GM18505 (cell line): ENCODE data around the gene LAIR2.
A peak's percentile ranks its signal among the peaks of the same experiment; 100 is the strongest.
"Not testable (repeated sequence)": the region's sequence is repeated elsewhere in the genome, so short reads cannot be mapped to it uniquely, and the experiment has no call there.

ENCODE experiments used
- ATAC-seq: cut with Tn5 transposase; IDR thresholded peaks from one replicate; pipeline ENCODE4 v1.9.1; 2021; ENCODE audit not compliant: unreplicated experiment
- POLR2A ChIP-seq: IDR thresholded peaks from 4 replicates; pipeline ENCODE4 v1.6.1; 2011; ENCODE audit warnings: borderline replicate concordance; ENCODE audit not compliant: insufficient read depth, insufficient read length; ENCODE audit errors: extremely low read depth

LAIR2 gene

DNA sequence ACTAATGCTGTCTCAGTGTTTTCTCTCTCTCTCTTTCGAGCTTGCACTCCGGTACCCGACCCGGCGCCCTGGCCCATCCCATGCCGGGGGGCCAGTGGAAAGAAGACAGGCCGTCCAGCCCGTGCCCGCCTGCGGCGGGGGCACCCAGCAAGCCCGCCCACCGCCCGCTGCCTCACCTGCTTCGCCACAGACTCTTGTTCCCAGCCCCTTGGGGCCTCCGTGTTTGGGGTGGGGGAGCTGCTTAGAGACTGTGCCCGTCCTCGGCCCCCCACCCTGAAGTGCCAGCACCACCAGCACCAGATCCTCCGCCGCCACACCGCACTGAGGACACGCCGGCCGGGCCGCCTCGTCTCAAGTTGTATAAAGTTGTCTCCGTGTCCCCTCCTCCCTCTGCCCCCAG is 41.4 kb upstream of the LAIR2 start:
- no peak for ATAC-seq
- no peak for TF ChIP-seq POLR2A

DNA sequence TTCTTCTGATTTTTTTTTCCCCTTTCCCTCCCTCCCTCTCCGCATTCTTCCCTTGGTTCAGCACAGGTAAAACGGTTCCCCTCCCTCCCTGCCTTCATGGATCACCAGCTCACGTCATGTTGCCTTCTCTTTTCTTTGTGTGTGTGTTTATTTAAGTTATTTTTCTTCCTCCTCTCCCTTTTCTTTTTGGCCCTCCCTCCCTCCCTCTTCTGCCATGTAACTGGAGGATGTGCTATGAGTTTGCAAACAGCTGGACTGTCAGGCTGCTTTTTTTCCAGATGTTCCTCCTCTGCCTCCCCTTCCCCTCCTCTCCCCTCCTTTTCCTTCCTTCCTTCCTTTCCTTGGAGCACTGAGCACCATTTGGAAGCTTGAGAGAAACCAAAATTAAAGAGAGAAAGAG is 41.0 kb upstream of the LAIR2 start:
- TF ChIP-seq POLR2A: no peak

DNA sequence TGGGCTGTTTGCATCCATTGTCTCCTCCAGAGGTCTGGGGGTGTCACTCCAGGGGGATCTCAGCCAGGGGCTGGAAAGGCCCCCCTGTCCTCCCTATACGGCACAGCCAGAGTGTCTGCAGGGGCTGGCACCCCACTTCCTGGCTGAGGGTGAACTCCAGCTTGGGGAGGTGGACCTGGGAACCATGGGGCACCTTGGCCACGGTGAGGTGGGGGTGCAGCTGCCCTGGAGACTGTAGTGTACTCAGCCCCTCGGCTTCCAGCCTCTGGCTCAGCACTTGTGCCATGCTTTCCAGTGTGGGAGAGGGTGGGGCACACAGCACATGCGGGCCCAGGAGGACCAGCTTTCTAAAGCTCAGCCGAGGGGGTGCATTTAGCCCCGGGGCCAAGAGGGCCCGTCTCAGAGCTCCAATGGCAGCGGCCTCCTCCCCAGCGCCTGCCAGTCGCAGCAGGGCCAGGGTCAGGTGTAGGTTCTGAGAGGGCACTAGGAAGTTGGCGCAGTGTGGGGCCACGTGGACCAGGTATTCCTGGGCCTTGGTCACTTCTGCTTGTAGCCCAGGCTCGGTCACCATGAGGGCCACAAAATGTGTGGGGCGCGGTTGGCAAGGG is 40.5 kb upstream of the LAIR2 start:
- peak; percentile 33 for TF ChIP-seq POLR2A
- no peak for ATAC-seq

More for the DNA sequence above, 41.0 kb upstream of the LAIR2 start:
- no peak for ATAC-seq

DNA sequence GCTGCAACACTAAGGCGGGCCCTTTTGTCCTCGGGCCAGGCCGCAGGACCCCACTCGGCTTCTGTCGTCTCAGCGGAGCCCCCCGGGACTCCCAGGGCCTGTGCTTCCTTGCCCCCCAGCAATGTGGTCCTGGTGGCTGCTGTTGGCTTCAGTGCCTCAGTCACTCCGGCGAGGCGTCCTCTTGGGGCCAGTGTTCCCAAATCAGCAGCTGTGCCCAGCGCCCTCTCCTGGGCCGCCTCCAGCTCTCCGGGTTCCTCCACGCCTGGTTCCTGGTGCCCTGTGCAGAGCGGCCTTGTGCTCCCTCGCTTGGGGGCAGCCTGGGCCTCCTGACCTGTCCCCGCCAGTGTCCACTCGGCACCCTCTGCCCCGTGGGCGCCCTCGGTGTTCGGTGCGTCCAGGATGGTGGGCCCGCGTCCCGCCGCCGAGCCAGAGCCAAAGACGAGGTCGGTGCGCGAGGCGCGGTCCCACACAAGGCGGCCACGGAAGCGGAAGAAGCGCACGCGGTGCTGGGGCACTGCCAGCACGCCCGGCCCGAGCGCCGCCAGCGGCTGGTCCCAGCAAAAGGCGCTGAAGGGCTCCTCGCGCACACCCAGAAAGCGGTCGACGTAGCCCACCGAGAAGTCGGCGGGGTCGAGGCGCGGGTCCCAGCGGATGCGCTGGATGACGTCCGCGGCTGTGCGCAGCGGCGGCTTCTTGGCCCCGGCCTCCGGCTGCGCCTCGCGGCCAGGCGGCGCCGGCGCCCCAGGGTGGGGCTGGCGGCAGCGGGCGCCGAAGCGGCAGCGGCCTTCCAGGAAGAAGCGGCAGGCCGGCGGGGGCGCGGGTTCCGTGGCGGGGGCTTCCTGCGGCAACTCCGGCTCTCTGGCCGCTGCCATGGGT is 39.7 kb upstream of the LAIR2 start:
- no peak for TF ChIP-seq POLR2A
- peak; percentile 23 for ATAC-seq

DNA sequence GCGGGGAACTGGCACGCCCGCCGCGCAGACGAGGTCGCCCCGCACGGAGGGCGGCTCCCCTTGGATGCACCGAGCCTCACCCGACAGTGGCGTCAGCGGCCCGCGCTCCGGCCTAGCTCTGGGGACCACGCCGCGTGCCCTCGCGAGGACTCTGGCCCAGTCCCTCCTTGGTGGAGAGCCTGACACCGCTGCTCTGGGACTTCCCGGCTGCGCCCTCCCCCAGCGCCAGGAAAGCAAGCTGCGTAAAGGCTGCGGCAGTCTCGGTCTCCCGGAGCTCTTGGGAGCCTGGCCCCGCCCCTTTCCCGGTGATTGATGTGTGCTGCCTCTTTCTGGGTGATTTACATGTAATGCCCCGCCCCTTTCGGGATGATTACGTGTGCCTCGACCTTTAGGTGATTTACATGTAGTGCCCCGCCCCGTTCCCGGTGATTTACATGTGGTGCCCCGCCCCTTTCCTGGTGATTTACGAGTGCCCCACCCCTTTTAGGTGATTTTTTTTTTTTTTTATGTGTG is 39.0 kb upstream of the LAIR2 start, which contains the start of gene LENG9:
TSS of gene LENG9 (minus strand) at position 248 of the 513 bp plus-strand sequence. CDS start 252 bp downstream, outside the sequence.
- ATAC-seq: peak; percentile 46
- TF ChIP-seq POLR2A: peak; percentile 76

DNA sequence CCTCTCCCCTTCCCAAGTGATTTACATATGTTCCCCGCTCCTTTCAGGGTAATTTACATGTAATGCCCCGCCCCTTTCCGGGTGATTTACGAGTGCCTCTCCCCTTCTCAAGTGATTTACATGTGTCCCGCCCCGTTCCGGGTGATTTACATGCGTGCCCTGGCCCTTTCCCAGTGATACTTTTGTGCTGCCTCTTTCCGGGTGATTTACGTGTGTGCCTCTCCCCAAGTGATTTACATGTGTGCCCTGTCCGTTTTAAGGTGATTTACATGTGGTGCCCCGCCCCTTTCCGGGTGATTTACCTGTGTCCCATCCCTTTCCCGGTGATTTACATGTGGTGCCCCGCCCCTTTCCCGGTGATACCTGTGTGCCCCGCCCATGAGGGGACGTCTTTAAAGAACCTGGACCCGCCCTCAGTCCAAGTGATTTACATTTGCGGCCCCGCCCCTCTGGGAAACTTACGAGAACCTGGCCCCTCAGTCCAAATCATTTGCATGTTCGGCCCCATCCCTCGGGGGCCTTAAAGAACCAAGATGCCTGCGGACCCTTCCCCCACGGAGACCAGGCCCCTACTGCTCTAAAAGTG is 38.5 kb upstream of the LAIR2 start:
- peak; percentile 37 for ATAC-seq
- TF ChIP-seq POLR2A: no peak

GRCh38 chr19:54464630-54465425 is 37.8 kb upstream of the LAIR2 start:
- peak; percentile 66 for TF ChIP-seq POLR2A
- peak; percentile 43 for ATAC-seq

GRCh38 chr19:54465426-54466109 is 37.1 kb upstream of the LAIR2 start:
- no peak for ATAC-seq

GRCh38 chr19:54466110-54466480 is 36.5 kb upstream of the LAIR2 start:
- ATAC-seq: not testable (repeated sequence)

More at GRCh38 chr19:54465426-54466109, 37.1 kb upstream of the LAIR2 start:
- TF ChIP-seq POLR2A: no peak

DNA sequence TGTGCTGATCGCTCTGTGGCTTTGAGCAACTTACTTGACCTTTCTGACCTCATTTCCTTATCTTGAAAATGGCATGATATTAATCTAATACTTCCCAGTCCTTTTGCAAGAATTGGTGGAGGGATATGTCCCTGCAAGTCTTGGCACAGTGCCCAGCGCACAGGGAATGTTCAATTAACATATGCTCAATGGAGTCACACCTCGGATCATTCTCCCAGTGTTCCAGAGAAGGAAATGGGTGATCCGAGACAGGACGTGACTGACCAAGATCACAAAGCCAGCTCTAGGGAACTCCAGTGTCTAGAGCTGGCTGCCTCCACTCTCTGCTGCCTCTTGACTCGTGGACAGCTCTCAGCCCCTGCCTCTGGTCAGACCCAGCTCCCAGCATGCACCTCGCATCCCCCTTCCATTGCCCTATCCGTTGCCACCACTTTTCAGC is 33.1 kb upstream of the LAIR2 start:
- TF ChIP-seq POLR2A: no peak
- ATAC-seq: no peak

DNA sequence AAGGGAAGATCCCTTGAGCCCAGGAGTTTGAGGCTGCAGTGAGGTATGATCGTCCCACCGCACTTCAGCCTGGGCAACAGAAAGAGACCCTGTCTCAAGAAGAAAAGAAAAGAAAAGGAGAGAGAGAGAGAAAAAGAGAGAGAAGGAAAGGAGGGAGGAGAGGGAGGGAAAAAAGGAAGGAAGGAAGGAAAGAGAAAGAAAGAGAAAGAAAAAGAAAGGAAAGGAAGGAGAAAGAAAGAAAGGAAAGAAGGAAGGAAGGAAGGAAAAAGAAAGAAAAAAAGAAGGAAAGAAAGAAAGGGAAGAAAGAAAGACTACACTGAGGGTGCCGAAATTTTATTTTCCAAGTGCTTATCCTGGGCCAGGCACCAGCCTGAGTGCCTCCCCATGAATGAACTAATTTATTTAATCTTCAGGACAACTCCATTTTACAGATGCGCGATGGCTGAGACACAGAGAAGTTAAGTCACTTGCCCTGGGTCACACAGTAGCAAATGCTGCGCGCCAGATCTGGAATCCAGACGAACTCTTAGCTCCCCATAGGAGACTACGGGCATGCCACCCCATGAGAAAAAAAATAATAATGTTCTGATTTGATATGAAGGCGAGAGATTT is 32.2 kb upstream of the LAIR2 start:
- ATAC-seq: no peak

More for the DNA sequence above, 32.2 kb upstream of the LAIR2 start:
- TF ChIP-seq POLR2A: no peak
